ENCODE data around the gene PTPRM. TPM values are rescaled to one million over a fixed set of nuclear protein-coding genes. Genes with fewer than 3 reads are reported as not detected.

Gene PTPRM
- total RNA-seq, 1 experiment from 2014 or later, result 42.3 TPM

DNA sequence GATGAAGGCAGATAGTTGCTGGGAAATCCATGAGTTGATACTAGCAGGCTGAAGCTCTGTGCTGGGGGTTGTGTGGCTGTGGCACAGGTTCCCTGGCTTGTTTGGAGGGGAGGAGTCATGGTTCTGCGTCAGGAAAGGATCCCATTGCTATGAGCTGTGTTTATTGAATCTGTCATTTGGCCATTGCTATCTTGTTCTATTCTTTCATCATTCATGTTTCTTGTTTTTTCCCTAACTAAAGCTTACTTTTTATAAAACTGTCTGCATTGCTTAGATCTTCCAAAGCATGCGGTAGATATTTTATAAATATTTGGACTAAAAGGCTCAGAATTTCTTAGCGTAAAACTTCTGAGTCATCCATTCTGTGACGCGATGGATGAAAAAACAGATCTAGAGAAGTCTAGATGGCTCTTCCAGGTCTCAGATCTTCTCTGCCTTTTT, 335.3 kb downstream of the PTPRM start:
- CTCF ChIA-PET, result interaction anchor here (0.7 kb wide), 5 partner anchors 58 to 676 kb away, joined by 3 to 9 read pairs (median 4); partner anchors contain the start of gene LRRC30
- BruUV-seq (replicated peaks), result no TSS peak
- H3K27ac Mint-ChIP-seq (ENCODE audit: unreplicated experiment), result no peak overlapping the region
- intact Hi-C loops (cut with micrococcal nuclease; ENCODE audit: unreplicated experiment), result no loop called here
- no peak overlapping the region for H3K4me3 Mint-ChIP-seq (ENCODE audit: low read depth, unreplicated experiment)
- peaks cover 6% of the 10 kb centered on the region for H3K9me3 Mint-ChIP-seq (ENCODE audit: low read depth, unreplicated experiment)
- no peak for DNase-seq
- no peaks in the 10 kb centered on the region for H3K27me3 Mint-ChIP-seq (ENCODE audit: unreplicated experiment)
- no peaks in the 10 kb centered on the region for H3K4me1 Mint-ChIP-seq (ENCODE audit: low read depth, unreplicated experiment)
- no peaks in the 10 kb centered on the region for H3K36me3 Mint-ChIP-seq (ENCODE audit: insufficient read depth, unreplicated experiment)
- TF ChIP-seq, protein P1, sequence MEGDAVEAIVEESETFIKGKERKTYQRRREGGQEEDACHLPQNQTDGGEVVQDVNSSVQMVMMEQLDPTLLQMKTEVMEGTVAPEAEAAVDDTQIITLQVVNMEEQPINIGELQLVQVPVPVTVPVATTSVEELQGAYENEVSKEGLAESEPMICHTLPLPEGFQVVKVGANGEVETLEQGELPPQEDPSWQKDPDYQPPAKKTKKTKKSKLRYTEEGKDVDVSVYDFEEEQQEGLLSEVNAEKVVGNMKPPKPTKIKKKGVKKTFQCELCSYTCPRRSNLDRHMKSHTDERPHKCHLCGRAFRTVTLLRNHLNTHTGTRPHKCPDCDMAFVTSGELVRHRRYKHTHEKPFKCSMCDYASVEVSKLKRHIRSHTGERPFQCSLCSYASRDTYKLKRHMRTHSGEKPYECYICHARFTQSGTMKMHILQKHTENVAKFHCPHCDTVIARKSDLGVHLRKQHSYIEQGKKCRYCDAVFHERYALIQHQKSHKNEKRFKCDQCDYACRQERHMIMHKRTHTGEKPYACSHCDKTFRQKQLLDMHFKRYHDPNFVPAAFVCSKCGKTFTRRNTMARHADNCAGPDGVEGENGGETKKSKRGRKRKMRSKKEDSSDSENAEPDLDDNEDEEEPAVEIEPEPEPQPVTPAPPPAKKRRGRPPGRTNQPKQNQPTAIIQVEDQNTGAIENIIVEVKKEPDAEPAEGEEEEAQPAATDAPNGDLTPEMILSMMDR (IDR thresholded peaks at IDR 0.05; ENCODE audit: unreplicated experiment), result no peak

DNA sequence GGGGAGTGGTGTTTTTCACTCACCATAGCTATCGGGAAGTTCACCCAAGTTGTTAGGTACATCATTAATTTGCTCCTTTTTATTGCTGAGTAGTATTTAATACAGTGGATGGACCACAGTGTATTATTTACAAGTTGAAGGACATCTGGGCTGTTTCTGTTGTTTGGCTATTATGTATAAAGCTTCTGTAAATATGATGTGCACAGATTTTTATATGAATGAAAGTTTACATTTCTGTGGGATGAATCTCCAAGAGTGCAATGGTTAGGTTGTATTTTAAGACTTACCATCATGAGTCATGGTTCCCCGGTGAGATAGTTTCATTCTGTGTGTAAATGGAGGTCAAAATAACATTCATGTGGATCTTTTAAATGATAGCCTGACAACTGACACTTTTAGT, 337.4 kb downstream of the PTPRM start:
- Mint-ChIP-seq H3K27ac (ENCODE audit: unreplicated experiment) (no peak overlapping the region), H3K27me3 (ENCODE audit: unreplicated experiment) (no peaks in the 10 kb centered on the region), H3K36me3 (ENCODE audit: insufficient read depth, unreplicated experiment) (no peaks in the 10 kb centered on the region), H3K4me1 (ENCODE audit: low read depth, unreplicated experiment) (peaks cover 11% of the 10 kb centered on the region), H3K4me3 (ENCODE audit: low read depth, unreplicated experiment) (no peak overlapping the region), H3K9me3 (ENCODE audit: low read depth, unreplicated experiment) (peaks cover 6% of the 10 kb centered on the region)
- CTCF ChIA-PET, result no interaction called here
- BruUV-seq (replicated peaks), result no TSS peak
- no peak for DNase-seq
- TF ChIP-seq, protein P1 (IDR thresholded peaks at IDR 0.05; ENCODE audit: unreplicated experiment), result no peak
- intact Hi-C loops (cut with micrococcal nuclease; ENCODE audit: unreplicated experiment), result no loop called here

DNA sequence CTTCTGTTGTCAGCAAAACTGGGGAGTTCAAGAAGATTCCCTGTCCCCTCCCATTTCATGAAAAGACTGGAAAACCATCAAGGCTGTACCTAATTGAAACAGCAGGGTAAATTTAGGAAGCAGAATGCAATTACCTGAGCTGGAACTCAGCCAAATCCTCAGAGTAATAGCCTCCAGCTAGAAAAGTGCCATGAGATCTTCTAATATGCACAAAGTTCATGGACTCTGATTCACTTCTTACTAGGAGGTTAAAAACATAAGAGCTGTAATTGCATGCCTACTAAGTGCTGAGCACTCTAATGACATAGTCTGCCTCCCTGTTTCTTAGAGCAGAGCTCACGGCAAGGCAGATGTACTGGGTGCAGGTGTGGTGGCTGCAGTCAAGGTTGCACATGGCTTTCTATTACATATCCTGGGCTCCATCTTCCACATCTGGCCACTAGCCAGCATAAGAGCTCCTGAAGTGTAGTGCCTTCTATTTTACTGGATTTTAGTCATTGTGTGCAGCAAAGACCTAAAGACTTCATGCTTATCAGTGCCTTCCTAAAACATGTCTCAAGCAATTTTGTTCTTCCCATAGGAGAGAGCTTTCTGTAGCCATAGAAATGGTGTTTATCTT, 341.7 kb downstream of the PTPRM start:
- DNase-seq, result no peak
- Mint-ChIP-seq H3K9me3 (ENCODE audit: low read depth, unreplicated experiment) (peaks cover 6% of the 10 kb centered on the region), H3K27ac (ENCODE audit: unreplicated experiment) (no peak overlapping the region), H3K4me1 (ENCODE audit: low read depth, unreplicated experiment) (peaks cover 11% of the 10 kb centered on the region), H3K36me3 (ENCODE audit: insufficient read depth, unreplicated experiment) (no peaks in the 10 kb centered on the region), H3K4me3 (ENCODE audit: low read depth, unreplicated experiment) (no peak overlapping the region), H3K27me3 (ENCODE audit: unreplicated experiment) (no peaks in the 10 kb centered on the region)
- TF ChIP-seq, protein P1 (IDR thresholded peaks at IDR 0.05; ENCODE audit: unreplicated experiment), result no peak
- CTCF ChIA-PET, result interaction anchor here (1.3 to 1.4 kb wide), 2 partner anchors 18 to 31 kb away, joined by 4 read pairs; no protein-coding TSS in a partner anchor
- intact Hi-C loops (cut with micrococcal nuclease; ENCODE audit: unreplicated experiment), result no loop called here
- BruUV-seq (replicated peaks), result no TSS peak

- H3K36me3 Mint-ChIP-seq (ENCODE audit: insufficient read depth, unreplicated experiment), result peaks cover 5% of the 10 kb centered on the region
- DNase-seq, result no peak
- CTCF ChIA-PET, result no interaction called here
- intact Hi-C loops (cut with micrococcal nuclease; ENCODE audit: unreplicated experiment), result no loop called here
- no peak overlapping the region for H3K4me3 Mint-ChIP-seq (ENCODE audit: low read depth, unreplicated experiment)
- no peak overlapping the region for H3K27ac Mint-ChIP-seq (ENCODE audit: unreplicated experiment)
- H3K4me1 Mint-ChIP-seq (ENCODE audit: low read depth, unreplicated experiment), result peaks cover 28% of the 10 kb centered on the region
- no peaks in the 10 kb centered on the region for H3K27me3 Mint-ChIP-seq (ENCODE audit: unreplicated experiment)
- H3K9me3 Mint-ChIP-seq (ENCODE audit: low read depth, unreplicated experiment), result no peaks in the 10 kb centered on the region
- TF ChIP-seq, protein P1 (IDR thresholded peaks at IDR 0.05; ENCODE audit: unreplicated experiment), result no peak
- BruUV-seq (replicated peaks), result no TSS peak
Measured at GRCh38 chr18:7914834-7915670, 347.9 kb downstream of the PTPRM start.

Data from Calu3 (cell line).